Left colon (tissue), 2 donors: ENCODE data around the gene TCAIM. TPM values are rescaled to one million over a fixed set of nuclear protein-coding genes. Genes with fewer than 3 reads are reported as not detected.

ENCODE experiments used
- ATAC-seq: fragments of 200-7000 bp; cut with Tn5 transposase; one replicate; pipeline ENCODE4 v1.9.1; 2020; ENCODE audit warnings: mild to moderate bottlenecking, moderate library complexity
- DNase-seq, 2 donors: peaks; one replicate each; pipeline ENCODE4 v3.0.0-alpha.2; 2020
- intact Hi-C, 2 donors: fragments of 100-400 bp; cut with DNase I in 1 of 2; cut with micrococcal nuclease in 1 of 2; formaldehyde crosslinking; loops; one replicate each; pipeline versions ENCODE4 v1.11.2 to v1.14.0; 2022; cut with DNase I, micrococcal nuclease
- long read RNA-seq: library from polyadenylated mRNA; unstranded; transcript quantifications from one replicate; pipeline ENCODE4 v2.0.0, GENCODE V29; 2021
- total RNA-seq, 2 donors: library from RNA; stranded (reverse); fragmentation: NEBNext Ultra II Directional; extraction: Animal tissue kit (Norgen Biotek cat#: 25700); gene quantifications; one replicate each; pipeline ENCODE4 v1.2.1, GENCODE V29; 2021
- donor health status: DM: no; HTN: no; CAD: no.
- donor health status: DM: yes; HTN: yes; CAD: no.

The TCAIM gene
- 10 to 100 TPM; 19.4 to 22.2 TPM for total RNA-seq
- long read RNA-seq, transcript TCAIM-203 (4 exons, 2,178 nt): major isoform, 13 of 29 reads
- long read RNA-seq, partial matches to known transcripts: 1 of 29 reads
- long read RNA-seq, other reads (novel, unspliced or antisense): 7 of 29 reads

GRCh38 chr3:44338010-44338827 lies at the start of gene TCAIM:
Gene TCAIM, plus strand, starts transcription at chr3:44338766. Its CDS starts 16,017 bp downstream, at chr3:44354783.
- DNase-seq (peak; percentile 99), ATAC-seq (peak; percentile 96)
- intact Hi-C loops: no loop called here

- intact Hi-C loops: no loop called here
- no peak for DNase-seq
- no peak for ATAC-seq
Observed at GRCh38 chr3:44289882-44290462, 48.6 kb upstream of the TCAIM start.

- intact Hi-C loops: no loop called here
- ATAC-seq (no peak), DNase-seq (no peak)
Observed at GRCh38 chr3:44292276-44292675, 46.3 kb upstream of the TCAIM start.

GRCh38 chr3:44292947-44293346 lies 45.6 kb upstream of the TCAIM start:
- ATAC-seq: no peak

GRCh38 chr3:44297255-44297654 lies 41.3 kb upstream of the TCAIM start:
- DNase-seq: no peak
- intact Hi-C loops: no loop called here
- ATAC-seq: no peak

More at GRCh38 chr3:44292947-44293346, 45.6 kb upstream of the TCAIM start:
- intact Hi-C loops: no loop called here
- DNase-seq: no peak

- intact Hi-C loops: no loop called here
- DNase-seq: no peak
- ATAC-seq: no peak
Observed at GRCh38 chr3:44301746-44302145, 36.8 kb upstream of the TCAIM start.

- DNase-seq (no peak), ATAC-seq (no peak)
- intact Hi-C loops: no loop called here
Observed at GRCh38 chr3:44309500-44309899, 29.1 kb upstream of the TCAIM start.

- DNase-seq (no peak), ATAC-seq (no peak)
- intact Hi-C loops: no loop called here
Observed at GRCh38 chr3:44318891-44319311, 19.7 kb upstream of the TCAIM start.

- peak; percentile 86 for ATAC-seq
- DNase-seq: no peak
- intact Hi-C loops: no loop called here
Observed at GRCh38 chr3:44321335-44321734, 17.2 kb upstream of the TCAIM start.

GRCh38 chr3:44323341-44323955 lies 15.1 kb upstream of the TCAIM start:
- DNase-seq (peak; percentile 53 to 86), ATAC-seq (peak; percentile 77)
- intact Hi-C loops: no loop called here

- no peak for DNase-seq
- no peak for ATAC-seq
- intact Hi-C loops: no loop called here
Observed at GRCh38 chr3:44324584-44324983, 14.0 kb upstream of the TCAIM start.

GRCh38 chr3:44326019-44326418 lies 12.5 kb upstream of the TCAIM start:
- intact Hi-C loops: no loop called here
- ATAC-seq: no peak
- DNase-seq: no peak

GRCh38 chr3:44326515-44326914 lies 12.1 kb upstream of the TCAIM start:
- ATAC-seq: no peak
- intact Hi-C loops: no loop called here
- DNase-seq: no peak

GRCh38 chr3:44329946-44330345 lies 8.6 kb upstream of the TCAIM start:
- no peak for ATAC-seq
- intact Hi-C loops: no loop called here
- no peak for DNase-seq

GRCh38 chr3:44330444-44330843 lies 8.1 kb upstream of the TCAIM start:
- ATAC-seq: no peak
- DNase-seq: no peak
- intact Hi-C loops: no loop called here

GRCh38 chr3:44334326-44334725 lies 4.2 kb upstream of the TCAIM start:
- intact Hi-C loops: no loop called here
- DNase-seq: no peak
- ATAC-seq: no peak

GRCh38 chr3:44337248-44337785 lies 1.2 kb upstream of the TCAIM start:
- no peak for ATAC-seq
- intact Hi-C loops: no loop called here

GRCh38 chr3:44338828-44339127 lies 212 bp downstream of the TCAIM start:
- intact Hi-C loops: no loop called here
- ATAC-seq: no peak
- DNase-seq: no peak

More at GRCh38 chr3:44337248-44337785, 1.2 kb upstream of the TCAIM start:
- DNase-seq: no peak

- intact Hi-C loops: no loop called here
- ATAC-seq (no peak), DNase-seq (peak in 1 of 2 donors; percentile 18)
Observed at GRCh38 chr3:44339181-44340057, 853 bp downstream of the TCAIM start.
